Panc1 (cell line): ENCODE results near the gene EP300. TPM values are rescaled to one million over a fixed set of nuclear protein-coding genes. Genes with fewer than 3 reads are reported as not detected.

Experiments used
- ATAC-seq: fragments of 200-7000 bp; cut with Tn5 transposase; 2 replicates; pipeline ENCODE4 v1.9.1; 2020; ENCODE audit warnings: mild to moderate bottlenecking, moderate library complexity
- BruUV-seq: library from RNA; stranded (reverse); fragments of 400-500 nt; replicated peaks from 2 replicates; lab custom pipeline; 2021; lab: Mats Ljungman, UMichigan
- CTCF ChIA-PET: fragments of 300-600 bp; sonication (Branson Sonifier 250); formaldehyde crosslinking; loops from one replicate; lab custom pipeline; 2022; ENCODE audit warnings: antibody characterized with exemption; lab: Charles Lee
- POLR2A ChIA-PET: fragments of 300-600 bp; sonication (Branson Sonifier 250); formaldehyde crosslinking; loops from one replicate; lab custom pipeline; 2022; ENCODE audit warnings: antibody characterized with exemption; lab: Charles Lee
- DNase-seq: peaks from one replicate; pipeline ENCODE4 v3.0.0-alpha.2; 2010; ENCODE audit warnings: low read depth, low spot score
- H3K27ac ChIP-seq: 2 replicates; pipeline ENCODE4 v1.5.1; 2011; ENCODE audit warnings: mild to moderate bottlenecking, low read length, inconsistent platforms
- H3K27me3 ChIP-seq: fragments of 200-500 bp; sonication (Bioruptor generic); 2 replicates; pipeline ENCODE4 v1.6.0; 2014; ENCODE audit warnings: low read length, inconsistent platforms; ENCODE audit not compliant: control insufficient read depth, insufficient read depth
- H3K36me3 ChIP-seq: fragments of 200-500 bp; sonication (Bioruptor generic); 2 replicates; pipeline ENCODE4 v1.5.1; 2014; ENCODE audit warnings: inconsistent platforms, mild to moderate bottlenecking, low read length, moderate library complexity; ENCODE audit not compliant: control insufficient read depth, insufficient read depth
- H3K4me1 ChIP-seq: 2 replicates; pipeline ENCODE4 v1.5.1; 2011; ENCODE audit warnings: inconsistent platforms, mild to moderate bottlenecking, low read length, moderate library complexity; ENCODE audit not compliant: control insufficient read depth, insufficient read depth
- H3K4me3 ChIP-seq, 2 experiments: 2 replicates each; pipeline ENCODE4 v1.5.1; 2011 to 2012; ENCODE audit warnings: low read depth in 2 of 2, low read length in 2 of 2, mild to moderate bottlenecking in 2 of 2, inconsistent platforms in 1 of 2, moderate library complexity in 1 of 2
- H3K9me3 ChIP-seq: fragments of 200-500 bp; sonication (Bioruptor generic); 2 replicates; pipeline ENCODE4 v1.5.1; 2014; ENCODE audit warnings: low read depth, mild to moderate bottlenecking, inconsistent platforms, low read length, moderate library complexity; ENCODE audit not compliant: control insufficient read depth, insufficient read depth
- POLR2AphosphoS5 ChIP-seq: IDR thresholded peaks from 2 replicates; pipeline ENCODE4 v1.6.1; 2012; ENCODE audit warnings: mild to moderate bottlenecking, low read depth, low read length, moderate library complexity
- SIN3A ChIP-seq: IDR thresholded peaks from 2 replicates; pipeline ENCODE4 v1.6.1; 2012; ENCODE audit warnings: low read depth, mild to moderate bottlenecking, low read length, moderate library complexity, borderline replicate concordance; ENCODE audit not compliant: insufficient read depth
- TCF7L2 ChIP-seq: IDR thresholded peaks from 2 replicates; pipeline ENCODE4 v1.6.1; 2011; ENCODE audit warnings: mild to moderate bottlenecking, low read depth, low read length, inconsistent platforms
- in situ Hi-C: cut with HindIII; loops from 2 replicates; pipeline ENCODE4 v1.10.0; 2016; ENCODE audit warnings: low sequenced_read_pairs, low pct_unique_long_range_greater_than_20kb
- intact Hi-C: fragments of 100-400 bp; cut with micrococcal nuclease; formaldehyde crosslinking; loops from one replicate; pipeline ENCODE4 v1.10.0; 2022; ENCODE audit not compliant: unreplicated experiment
- total RNA-seq: library from RNA; stranded (reverse); gene quantifications from one replicate; pipeline ENCODE4 v1.2.1, GENCODE V29; 2021; ENCODE audit not compliant: unreplicated experiment
- TF ChIP-seq, protein P1 (sequence below), 2 experiments: IDR thresholded peaks; 2 replicates each; pipeline ENCODE4 v1.6.1; 2011 to 2012; ENCODE audit warnings: low read depth in 2 of 2, control low read depth in 1 of 2, low read length in 1 of 2, mild to moderate bottlenecking in 1 of 2, moderate library complexity in 1 of 2; ENCODE audit not compliant: insufficient read depth in 1 of 2
- TF ChIP-seq, protein P2 (sequence below): fragments of 450-650 bp; IDR thresholded peaks from 2 replicates; pipeline ENCODE4 v1.5.1; 2017; ENCODE audit warnings: mild to moderate bottlenecking

EP300 gene
- total RNA-seq, 1 experiment from 2014 or later: 46.8 TPM

DNA sequence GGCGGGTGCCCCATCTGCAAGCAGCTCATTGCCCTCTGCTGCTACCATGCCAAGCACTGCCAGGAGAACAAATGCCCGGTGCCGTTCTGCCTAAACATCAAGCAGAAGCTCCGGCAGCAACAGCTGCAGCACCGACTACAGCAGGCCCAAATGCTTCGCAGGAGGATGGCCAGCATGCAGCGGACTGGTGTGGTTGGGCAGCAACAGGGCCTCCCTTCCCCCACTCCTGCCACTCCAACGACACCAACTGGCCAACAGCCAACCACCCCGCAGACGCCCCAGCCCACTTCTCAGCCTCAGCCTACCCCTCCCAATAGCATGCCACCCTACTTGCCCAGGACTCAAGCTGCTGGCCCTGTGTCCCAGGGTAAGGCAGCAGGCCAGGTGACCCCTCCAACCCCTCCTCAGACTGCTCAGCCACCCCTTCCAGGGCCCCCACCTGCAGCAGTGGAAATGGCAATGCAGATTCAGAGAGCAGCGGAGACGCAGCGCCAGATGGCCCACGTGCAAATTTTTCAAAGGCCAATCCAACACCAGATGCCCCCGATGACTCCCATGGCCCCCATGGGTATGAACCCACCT is 84.7 kb downstream of the EP300 start:
- CTCF ChIA-PET: no interaction called here
- H3K27me3 ChIP-seq: no peaks in the 10 kb centered on the region

DNA sequence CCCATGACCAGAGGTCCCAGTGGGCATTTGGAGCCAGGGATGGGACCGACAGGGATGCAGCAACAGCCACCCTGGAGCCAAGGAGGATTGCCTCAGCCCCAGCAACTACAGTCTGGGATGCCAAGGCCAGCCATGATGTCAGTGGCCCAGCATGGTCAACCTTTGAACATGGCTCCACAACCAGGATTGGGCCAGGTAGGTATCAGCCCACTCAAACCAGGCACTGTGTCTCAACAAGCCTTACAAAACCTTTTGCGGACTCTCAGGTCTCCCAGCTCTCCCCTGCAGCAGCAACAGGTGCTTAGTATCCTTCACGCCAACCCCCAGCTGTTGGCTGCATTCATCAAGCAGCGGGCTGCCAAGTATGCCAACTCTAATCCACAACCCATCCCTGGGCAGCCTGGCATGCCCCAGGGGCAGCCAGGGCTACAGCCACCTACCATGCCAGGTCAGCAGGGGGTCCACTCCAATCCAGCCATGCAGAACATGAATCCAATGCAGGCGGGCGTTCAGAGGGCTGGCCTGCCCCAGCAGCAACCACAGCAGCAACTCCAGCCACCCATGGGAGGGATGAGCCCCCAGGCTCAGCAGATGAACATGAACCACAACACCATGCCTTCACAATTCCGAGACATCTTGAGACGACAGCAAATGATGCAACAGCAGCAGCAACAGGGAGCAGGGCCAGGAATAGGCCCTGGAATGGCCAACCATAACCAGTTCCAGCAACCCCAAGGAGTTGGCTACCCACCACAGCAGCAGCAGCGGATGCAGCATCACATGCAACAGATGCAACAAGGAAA is 85.4 kb downstream of the EP300 start:
- no peak for DNase-seq
- H3K4me1 ChIP-seq: no peaks in the 10 kb centered on the region
- ATAC-seq: no peak
- intact Hi-C loops: no loop called here
- H3K4me3 ChIP-seq: no peak overlapping the region
- H3K9me3 ChIP-seq: no peaks in the 10 kb centered on the region
- in situ Hi-C loops: no loop called here
- H3K27ac ChIP-seq: no peak overlapping the region
- CTCF ChIA-PET: no interaction called here
- H3K27me3 ChIP-seq: no peaks in the 10 kb centered on the region
- no TSS peak for BruUV-seq
- H3K36me3 ChIP-seq: peaks cover 15% of the 10 kb centered on the region
- TF ChIP-seq, protein P1, sequence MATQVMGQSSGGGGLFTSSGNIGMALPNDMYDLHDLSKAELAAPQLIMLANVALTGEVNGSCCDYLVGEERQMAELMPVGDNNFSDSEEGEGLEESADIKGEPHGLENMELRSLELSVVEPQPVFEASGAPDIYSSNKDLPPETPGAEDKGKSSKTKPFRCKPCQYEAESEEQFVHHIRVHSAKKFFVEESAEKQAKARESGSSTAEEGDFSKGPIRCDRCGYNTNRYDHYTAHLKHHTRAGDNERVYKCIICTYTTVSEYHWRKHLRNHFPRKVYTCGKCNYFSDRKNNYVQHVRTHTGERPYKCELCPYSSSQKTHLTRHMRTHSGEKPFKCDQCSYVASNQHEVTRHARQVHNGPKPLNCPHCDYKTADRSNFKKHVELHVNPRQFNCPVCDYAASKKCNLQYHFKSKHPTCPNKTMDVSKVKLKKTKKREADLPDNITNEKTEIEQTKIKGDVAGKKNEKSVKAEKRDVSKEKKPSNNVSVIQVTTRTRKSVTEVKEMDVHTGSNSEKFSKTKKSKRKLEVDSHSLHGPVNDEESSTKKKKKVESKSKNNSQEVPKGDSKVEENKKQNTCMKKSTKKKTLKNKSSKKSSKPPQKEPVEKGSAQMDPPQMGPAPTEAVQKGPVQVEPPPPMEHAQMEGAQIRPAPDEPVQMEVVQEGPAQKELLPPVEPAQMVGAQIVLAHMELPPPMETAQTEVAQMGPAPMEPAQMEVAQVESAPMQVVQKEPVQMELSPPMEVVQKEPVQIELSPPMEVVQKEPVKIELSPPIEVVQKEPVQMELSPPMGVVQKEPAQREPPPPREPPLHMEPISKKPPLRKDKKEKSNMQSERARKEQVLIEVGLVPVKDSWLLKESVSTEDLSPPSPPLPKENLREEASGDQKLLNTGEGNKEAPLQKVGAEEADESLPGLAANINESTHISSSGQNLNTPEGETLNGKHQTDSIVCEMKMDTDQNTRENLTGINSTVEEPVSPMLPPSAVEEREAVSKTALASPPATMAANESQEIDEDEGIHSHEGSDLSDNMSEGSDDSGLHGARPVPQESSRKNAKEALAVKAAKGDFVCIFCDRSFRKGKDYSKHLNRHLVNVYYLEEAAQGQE (IDR thresholded peaks at IDR 0.05; ENCODE audit: insufficient read depth in 1 of 2, low read depth in 2 of 2, low read length in 1 of 2): no peak
- TF ChIP-seq POLR2AphosphoS5: no peak
- TF ChIP-seq SIN3A: no peak
- no peak for TF ChIP-seq TCF7L2
- TF ChIP-seq, protein P2, sequence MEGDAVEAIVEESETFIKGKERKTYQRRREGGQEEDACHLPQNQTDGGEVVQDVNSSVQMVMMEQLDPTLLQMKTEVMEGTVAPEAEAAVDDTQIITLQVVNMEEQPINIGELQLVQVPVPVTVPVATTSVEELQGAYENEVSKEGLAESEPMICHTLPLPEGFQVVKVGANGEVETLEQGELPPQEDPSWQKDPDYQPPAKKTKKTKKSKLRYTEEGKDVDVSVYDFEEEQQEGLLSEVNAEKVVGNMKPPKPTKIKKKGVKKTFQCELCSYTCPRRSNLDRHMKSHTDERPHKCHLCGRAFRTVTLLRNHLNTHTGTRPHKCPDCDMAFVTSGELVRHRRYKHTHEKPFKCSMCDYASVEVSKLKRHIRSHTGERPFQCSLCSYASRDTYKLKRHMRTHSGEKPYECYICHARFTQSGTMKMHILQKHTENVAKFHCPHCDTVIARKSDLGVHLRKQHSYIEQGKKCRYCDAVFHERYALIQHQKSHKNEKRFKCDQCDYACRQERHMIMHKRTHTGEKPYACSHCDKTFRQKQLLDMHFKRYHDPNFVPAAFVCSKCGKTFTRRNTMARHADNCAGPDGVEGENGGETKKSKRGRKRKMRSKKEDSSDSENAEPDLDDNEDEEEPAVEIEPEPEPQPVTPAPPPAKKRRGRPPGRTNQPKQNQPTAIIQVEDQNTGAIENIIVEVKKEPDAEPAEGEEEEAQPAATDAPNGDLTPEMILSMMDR: no peak
- POLR2A ChIA-PET: no interaction called here

More for the DNA sequence above, 84.7 kb downstream of the EP300 start:
- no peaks in the 10 kb centered on the region for H3K9me3 ChIP-seq
- no peaks in the 10 kb centered on the region for H3K4me1 ChIP-seq
- POLR2A ChIA-PET: no interaction called here
- intact Hi-C loops (no loop called here), in situ Hi-C loops (no loop called here)
- no peak overlapping the region for H3K4me3 ChIP-seq
- no peak overlapping the region for H3K27ac ChIP-seq
- ATAC-seq: no peak
- DNase-seq: no peak
- BruUV-seq: no TSS peak
- TF ChIP-seq TCF7L2: no peak
- TF ChIP-seq, protein P2: no peak
- no peak for TF ChIP-seq POLR2AphosphoS5
- TF ChIP-seq, protein P1 (IDR thresholded peaks at IDR 0.05; ENCODE audit: insufficient read depth in 1 of 2, low read depth in 2 of 2, low read length in 1 of 2): no peak
- no peak for TF ChIP-seq SIN3A
- H3K36me3 ChIP-seq: peaks cover 21% of the 10 kb centered on the region
